ENCODE results near the gene TARS1. TPM values are rescaled to one million over a fixed set of nuclear protein-coding genes. Genes with fewer than 3 reads are reported as not detected.

The TARS1 gene
- total RNA-seq, 4 donors from 2014 or later: 62.8 to 77.6 (median 69.8) TPM

- Histone ChIP-seq H3K4me1 (no peaks in the 10 kb centered on the region), H3K36me3 (peaks cover 20 to 99% of the 10 kb centered on the region in 2 donors), H3K27me3 (no peaks in the 10 kb centered on the region), H3K4me3 (no peak overlapping the region), H3K9me3 (no peaks in the 10 kb centered on the region), H3K27ac (no peak overlapping the region)
- TF ChIP-seq CTCF (IDR thresholded peaks at IDR 0.05 in 4 of 5, conservative IDR thresholded peaks at IDR 0.05 in 1 of 5): no peak
- no peak for TF ChIP-seq POLR2A (IDR thresholded peaks at IDR 0.05)
- ATAC-seq: no peak
- intact Hi-C loops (cut with DNase I; ENCODE audit: low total_unique reads) (no loop called here), in situ Hi-C loops (cut with MboI; ENCODE audit: low sequenced_read_pairs in 4 of 4) (no loop called here)
- DNase-seq: no peak
These were observed 21.7 kb downstream of the TARS1 start for GRCh38 chr5:33462456-33462855.

- Histone ChIP-seq H3K36me3 (peaks cover 16 to 97% of the 10 kb centered on the region in 2 donors), H3K4me3 (no peak overlapping the region), H3K4me1 (no peaks in the 10 kb centered on the region), H3K27me3 (no peaks in the 10 kb centered on the region), H3K9me3 (no peaks in the 10 kb centered on the region), H3K27ac (no peak overlapping the region)
- intact Hi-C loops (cut with DNase I; ENCODE audit: low total_unique reads) (no loop called here), in situ Hi-C loops (cut with MboI; ENCODE audit: low sequenced_read_pairs in 4 of 4) (no loop called here)
- ATAC-seq (no peak), DNase-seq (no peak)
- TF ChIP-seq CTCF (IDR thresholded peaks at IDR 0.05 in 4 of 5, conservative IDR thresholded peaks at IDR 0.05 in 1 of 5) (no peak), POLR2A (IDR thresholded peaks at IDR 0.05) (no peak)
These were observed 24.4 kb downstream of the TARS1 start for GRCh38 chr5:33465120-33465519.

GRCh38 chr5:33468775-33469435 is 28.1 kb downstream of the TARS1 start:
- TF ChIP-seq CTCF (IDR thresholded peaks at IDR 0.05 in 4 of 5, conservative IDR thresholded peaks at IDR 0.05 in 1 of 5) (no peak), POLR2A (IDR thresholded peaks at IDR 0.05) (no peak)
- Histone ChIP-seq H3K36me3 (peaks cover 10 to 80% of the 10 kb centered on the region in 2 donors), H3K27me3 (no peaks in the 10 kb centered on the region), H3K27ac (no peak overlapping the region), H3K4me3 (no peak overlapping the region), H3K9me3 (no peaks in the 10 kb centered on the region), H3K4me1 (no peaks in the 10 kb centered on the region)
- intact Hi-C loops (cut with DNase I; ENCODE audit: low total_unique reads) (no loop called here), in situ Hi-C loops (cut with MboI; ENCODE audit: low sequenced_read_pairs in 4 of 4) (no loop called here)
- no peak for DNase-seq
- ATAC-seq: no peak

GRCh38 chr5:33470544-33470943 is 29.8 kb downstream of the TARS1 start:
- peaks cover 7 to 74% of the 10 kb centered on the region in 2 donors for H3K36me3 ChIP-seq
- intact Hi-C loops (cut with DNase I; ENCODE audit: low total_unique reads): no loop called here
- in situ Hi-C loops (cut with MboI; ENCODE audit: low sequenced_read_pairs in 4 of 4): no loop called here
- ATAC-seq (peak in 1 of 2 donors; percentile 41), DNase-seq (no peak)
- H3K9me3 ChIP-seq: no peaks in the 10 kb centered on the region
- H3K27me3 ChIP-seq: no peaks in the 10 kb centered on the region
- H3K27ac ChIP-seq: no peak overlapping the region
- H3K4me1 ChIP-seq: no peaks in the 10 kb centered on the region
- peak in 1 of 5 experiments; percentile 8 for TF ChIP-seq CTCF (IDR thresholded peaks at IDR 0.05 in 4 of 5, conservative IDR thresholded peaks at IDR 0.05 in 1 of 5)
- TF ChIP-seq POLR2A (IDR thresholded peaks at IDR 0.05): no peak
- H3K4me3 ChIP-seq: no peak overlapping the region

Data from gastrocnemius medialis (tissue), 4 donors.